GM23338 (cell line): ENCODE data around the gene SIL1. TPM values are rescaled to one million over a fixed set of nuclear protein-coding genes. Genes with fewer than 3 reads are reported as not detected.
"Not testable (repeated sequence)": the region's sequence is repeated elsewhere in the genome, so short reads cannot be mapped to it uniquely, and the experiment has no call there.

Experiments used
- ATAC-seq: fragments of 200-7000 bp; cut with Tn5 transposase; 3 replicates; pipeline ENCODE4 v1.9.1; 2020
- DNase-seq: peaks from one replicate; pipeline ENCODE4 v3.0.0-alpha.2; 2015; ENCODE audit warnings: low spot score
- H2AFZ ChIP-seq: fragments of 200-600 bp; sonication (generic); 2 replicates; pipeline ENCODE4 v1.8.0; 2016; ENCODE audit warnings: antibody characterized with exemption, mild to moderate bottlenecking, moderate library complexity
- H3F3A ChIP-seq: fragments of 200-600 bp; sonication (generic); replicated peaks from 2 replicates; pipeline ENCODE4 v1.8.0; 2017; ENCODE audit warnings: antibody characterized with exemption, mixed run types, low read depth
- H3K27ac ChIP-seq: fragments of 200-600 bp; sonication (generic); 2 replicates; pipeline ENCODE4 v1.6.1; 2016; ENCODE audit warnings: low read depth
- H3K27me3 ChIP-seq: fragments of 200-600 bp; sonication (generic); 2 replicates; pipeline ENCODE4 v1.8.0; 2016; ENCODE audit warnings: mild to moderate bottlenecking, mixed run types, moderate library complexity; ENCODE audit not compliant: insufficient read depth
- H3K36me3 ChIP-seq: fragments of 200-600 bp; sonication (generic); 2 replicates; pipeline ENCODE4 v1.8.0; 2016; ENCODE audit warnings: mild to moderate bottlenecking; ENCODE audit not compliant: insufficient read depth
- H3K4me1 ChIP-seq: fragments of 200-600 bp; sonication (generic); 2 replicates; pipeline ENCODE4 v1.8.0; 2016; ENCODE audit warnings: mild to moderate bottlenecking, moderate library complexity; ENCODE audit not compliant: insufficient read depth
- H3K4me2 ChIP-seq: fragments of 200-600 bp; sonication (generic); 2 replicates; pipeline ENCODE4 v1.7.1; 2017; ENCODE audit warnings: mixed run types
- H3K4me3 ChIP-seq: fragments of 200-600 bp; sonication (generic); 2 replicates; pipeline ENCODE4 v1.6.1; 2016; ENCODE audit warnings: mixed run types
- H3K79me2 ChIP-seq: fragments of 200-600 bp; sonication (generic); replicated peaks from 2 replicates; pipeline ENCODE4 v1.8.0; 2017; ENCODE audit warnings: mild to moderate bottlenecking; ENCODE audit not compliant: insufficient read depth
- H3K9me2 ChIP-seq: fragments of 200-600 bp; sonication (generic); 2 replicates; pipeline ENCODE4 v1.8.0; 2017; ENCODE audit not compliant: insufficient read depth
- H4K20me1 ChIP-seq: fragments of 200-600 bp; sonication (generic); replicated peaks from 2 replicates; pipeline ENCODE4 v1.8.0; 2017; ENCODE audit warnings: mild to moderate bottlenecking; ENCODE audit not compliant: insufficient read depth
- H3K27ac Mint-ChIP-seq: 2 replicates; pipeline ENCODE4 v1.8.0; 2020; ENCODE audit warnings: inconsistent platforms, mild to moderate bottlenecking, moderate library complexity, mixed read lengths
- H3K27me3 Mint-ChIP-seq: 3 replicates; pipeline ENCODE4 v1.8.0; 2022; ENCODE audit warnings: low read depth, mild to moderate bottlenecking, moderate library complexity, mixed read lengths, inconsistent platforms; ENCODE audit not compliant: insufficient read depth, poor library complexity
- H3K36me3 Mint-ChIP-seq: 3 replicates; pipeline ENCODE4 v1.8.0; 2021; ENCODE audit warnings: low read depth, mild to moderate bottlenecking, inconsistent platforms, moderate library complexity, mixed read lengths
- H3K4me1 Mint-ChIP-seq: 3 replicates; pipeline ENCODE4 v1.8.0; 2020; ENCODE audit warnings: mild to moderate bottlenecking, inconsistent platforms, mixed read lengths
- H3K4me3 Mint-ChIP-seq: 3 replicates; pipeline ENCODE4 v1.8.0; 2021; ENCODE audit warnings: moderate library complexity, mild to moderate bottlenecking, inconsistent platforms, mixed read lengths
- H3K9me3 Mint-ChIP-seq: 3 replicates; pipeline ENCODE4 v1.8.0; 2020; ENCODE audit warnings: moderate library complexity, mild to moderate bottlenecking, inconsistent platforms, mixed read lengths
- CREB1 ChIP-seq: fragments of 250-450 bp; sonication (Bioruptor Pico); IDR thresholded peaks from 2 replicates; pipeline ENCODE4 v1.5.0; 2020; ENCODE audit warnings: low read depth, mild to moderate bottlenecking, moderate library complexity
- CTCF ChIP-seq, 2 experiments: fragments of 200-600 bp in 1 of 2; sonication (generic) in 1 of 2; conservative IDR thresholded peaks; 2 replicates each; pipeline versions ENCODE4 v1.5.1 to v1.6.1; 2016 to 2017; ENCODE audit warnings: antibody characterized with exemption in 2 of 2, low read depth in 2 of 2, mild to moderate bottlenecking in 2 of 2, moderate library complexity in 1 of 2
- ETS1 ChIP-seq: IDR thresholded peaks from 2 replicates; pipeline ENCODE4 v1.6.1; 2016; ENCODE audit warnings: antibody characterized with exemption
- EZH2 ChIP-seq: fragments of 200-600 bp; sonication (generic); IDR thresholded peaks from one replicate; pipeline ENCODE4 v1.8.0; 2017; ENCODE audit warnings: antibody characterized with exemption, mild to moderate bottlenecking, low read depth; ENCODE audit not compliant: unreplicated experiment
- EZH2phosphoT487 ChIP-seq: fragments of 200-600 bp; sonication (generic); IDR thresholded peaks from one replicate; pipeline ENCODE4 v1.8.1; 2018; ENCODE audit warnings: antibody characterized with exemption; ENCODE audit not compliant: unreplicated experiment
- JUNB ChIP-seq: IDR thresholded peaks from one replicate; pipeline ENCODE4 v1.6.1; 2016; ENCODE audit warnings: antibody characterized with exemption; ENCODE audit not compliant: unreplicated experiment
- NANOG ChIP-seq: IDR thresholded peaks from 2 replicates; pipeline ENCODE4 v1.6.1; 2016; ENCODE audit warnings: antibody characterized with exemption, borderline replicate concordance
- POLR2AphosphoS5 ChIP-seq: IDR thresholded peaks from 2 replicates; pipeline ENCODE4 v1.6.1; 2016; ENCODE audit warnings: antibody characterized with exemption, low read depth
- STAT1 ChIP-seq: IDR thresholded peaks from one replicate; pipeline ENCODE4 v1.6.1; 2016; ENCODE audit warnings: antibody characterized with exemption; ENCODE audit not compliant: unreplicated experiment
- ZNF462 ChIP-seq: fragments of 250-450 bp; sonication (Bioruptor Pico); IDR thresholded peaks from 2 replicates; pipeline ENCODE4 v1.5.0; 2020; ENCODE audit warnings: mild to moderate bottlenecking, moderate library complexity
- polyA plus RNA-seq: library from polyadenylated mRNA; unstranded; fragments of >200 nt; fragmentation: Nextera tagmentation; extraction: Ambion mirVana; gene quantifications from 2 replicates; pipeline ENCODE4 v1.2.1, GENCODE V29; 2016
- total RNA-seq: library from RNA; depleted of rRNA; stranded (reverse); fragments of >200 nt; shearing (Covaris generic); gene quantifications from 2 replicates; pipeline ENCODE4 v1.2.3, GENCODE V29; 2014

The SIL1 gene
- total and polyA plus RNA-seq, 2 experiments from 2014 or later: 5.5 to 5.9 TPM

- not testable (repeated sequence) for H3K79me2 ChIP-seq, H3K9me3 Mint-ChIP-seq, H2AFZ ChIP-seq, H3K27me3 Mint-ChIP-seq, H3K36me3 ChIP-seq, H3K4me1 Mint-ChIP-seq, DNase-seq, H4K20me1 ChIP-seq, H3F3A ChIP-seq, H3K36me3 Mint-ChIP-seq, H3K9me2 ChIP-seq, ATAC-seq, H3K4me1 ChIP-seq, H3K27me3 ChIP-seq
- Mint-ChIP-seq H3K4me3 (peak overlapping the region; percentile 84), H3K27ac (peak overlapping the region; percentile 98)
- H3K4me2 ChIP-seq: peak overlapping the region; percentile 37
- H3K27ac ChIP-seq: peak overlapping the region; percentile 85; the same call in 1 of the 2 replicates
- peak overlapping the region; percentile 54 for H3K4me3 ChIP-seq
These were observed 187.0 kb downstream of the SIL1 start for GRCh38 chr5:139011156-139011555.

DNA sequence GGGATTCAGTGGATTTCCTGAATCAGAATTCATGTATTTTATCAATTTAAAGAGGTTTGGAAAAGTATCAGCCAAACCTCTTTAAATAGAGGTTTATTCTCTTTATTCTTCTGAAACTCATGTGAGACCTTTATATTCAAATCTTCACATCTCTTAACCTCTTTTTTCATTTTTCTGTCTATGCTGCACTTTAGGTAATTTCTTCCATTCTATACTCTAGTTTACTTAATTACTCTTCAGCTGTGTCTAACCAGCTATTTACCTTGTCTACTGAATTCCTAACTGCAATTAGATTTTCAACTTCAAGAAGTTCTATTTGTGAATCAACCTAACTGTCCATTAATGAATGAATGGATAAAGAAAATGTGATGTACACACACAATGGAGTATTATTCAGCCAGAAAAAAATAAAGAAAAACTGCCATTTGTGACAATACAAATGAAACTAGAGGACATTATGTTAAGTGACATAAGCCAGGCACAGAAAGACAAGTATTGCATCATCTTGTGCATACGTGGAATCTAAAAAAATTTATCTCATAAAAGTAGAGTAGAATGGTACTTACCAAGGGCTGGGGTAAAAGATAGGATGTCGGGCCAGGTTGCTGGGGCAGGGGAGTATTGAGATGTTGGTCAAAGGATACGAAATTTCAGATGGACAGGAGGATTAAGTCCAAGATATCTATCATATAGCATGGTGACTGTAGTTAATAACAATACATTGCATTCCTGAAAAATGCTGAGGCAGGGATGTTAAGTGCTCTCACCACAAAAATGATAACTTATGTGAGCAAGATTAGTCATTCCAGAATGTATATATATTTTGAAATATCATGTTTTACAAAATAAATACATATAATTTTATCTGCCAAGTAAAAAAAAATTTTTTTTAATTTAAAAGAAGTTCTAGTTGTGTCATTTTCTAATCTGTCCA is 193.5 kb downstream of the SIL1 start:
- no peaks in the 10 kb centered on the region for H3K36me3 ChIP-seq
- ATAC-seq: no peak
- no peak overlapping the region for H3K4me3 ChIP-seq
- Mint-ChIP-seq H3K27me3 (no peaks in the 10 kb centered on the region), H3K9me3 (peaks cover 6% of the 10 kb centered on the region), H3K4me1 (no peaks in the 10 kb centered on the region), H3K36me3 (peaks cover 6% of the 10 kb centered on the region; the same call in 2 of the 3 replicates), H3K27ac (no peak overlapping the region), H3K4me3 (no peak overlapping the region)
- no peaks in the 10 kb centered on the region for H3K79me2 ChIP-seq
- no peak overlapping the region for H3K4me2 ChIP-seq
- H3F3A ChIP-seq: no peaks in the 10 kb centered on the region
- H2AFZ ChIP-seq: no peak overlapping the region
- H3K27ac ChIP-seq: no peak overlapping the region
- no peaks in the 10 kb centered on the region for H4K20me1 ChIP-seq
- H3K9me2 ChIP-seq: no peaks in the 10 kb centered on the region; the same call in 1 of the 2 replicates
- no peak for DNase-seq
- no peaks in the 10 kb centered on the region for H3K4me1 ChIP-seq
- H3K27me3 ChIP-seq: no peaks in the 10 kb centered on the region
- TF ChIP-seq CTCF (conservative IDR thresholded peaks at IDR 0.05; ENCODE audit: low read depth in 2 of 2) (no peak), STAT1 (no peak), EZH2phosphoT487 (no peak), ZNF462 (CRISPR knock-in tag) (no peak), CREB1 (no peak), ETS1 (no peak), EZH2 (no peak), POLR2AphosphoS5 (no peak), NANOG (no peak), JUNB (no peak)
